ENCODE measurements around the gene ERLEC1. TPM values are rescaled to one million over a fixed set of nuclear protein-coding genes. Genes with fewer than 3 reads are reported as not detected.

Gene ERLEC1
- total and polyA plus RNA-seq, 2 of the 4 experiments (the other 2 are of a cell fraction): 40.3 to 53.4 TPM

- Histone ChIP-seq H2AK5ac (ENCODE audit: low read depth, low read length) (no peak overlapping the region), H2BK5ac (ENCODE audit: low read depth, low read length, poor library complexity, severe bottlenecking) (no peak overlapping the region), H2AFZ (replicated peaks; ENCODE audit: low read length, poor library complexity) (no peak overlapping the region), H2AK9ac (replicated peaks; ENCODE audit: low read depth, low read length, poor library complexity) (no peak overlapping the region), H3K36me3 (ENCODE audit: control insufficient read depth, insufficient read depth, low read length) (peaks cover 16% of the 10 kb centered on the region), H3K14ac (replicated peaks; ENCODE audit: low read depth, low read length) (no peak overlapping the region), H4K20me1 (ENCODE audit: insufficient read depth, low read length) (no peaks in the 10 kb centered on the region), H3K4me3 (ENCODE audit: insufficient read depth, low read depth, low read length) (no peak overlapping the region), H3K4me2 (ENCODE audit: low read depth, low read length) (no peak overlapping the region), H3K79me1 (ENCODE audit: low read depth in 1 of 2, low read length in 2 of 2) (peaks cover 0 to 8% of the 10 kb centered on the region in 2 experiments; a peak in 2 of 4 replicates), H3K9me1 (ENCODE audit: insufficient read depth, low read length) (peaks cover 7% of the 10 kb centered on the region), H3K9ac (ENCODE audit: low read depth, low read length) (no peak overlapping the region), H2BK120ac (ENCODE audit: low read depth, low read length) (no peak overlapping the region), H3K56ac (ENCODE audit: extremely low read depth, insufficient read depth, low read length) (no peak overlapping the region), H4K5ac (ENCODE audit: low read depth, low read length) (no peak overlapping the region), H3K27me3 (ENCODE audit: control insufficient read depth, insufficient read depth, low read length) (no peaks in the 10 kb centered on the region), H2BK15ac (ENCODE audit: low read depth, low read length) (no peak overlapping the region), H3K27ac (ENCODE audit: insufficient read depth, low read length) (no peak overlapping the region), H3K9me3 (ENCODE audit: control insufficient read depth, insufficient read depth, low read length) (no peaks in the 10 kb centered on the region), H4K8ac (ENCODE audit: low read depth in 2 of 2, low read length in 2 of 2) (no peak overlapping the region), H3K4ac (ENCODE audit: low read depth, low read length) (no peak overlapping the region), H3K18ac (ENCODE audit: low read depth, low read length) (no peak overlapping the region), H4K91ac (ENCODE audit: insufficient read depth, low read depth, low read length) (no peak overlapping the region), H2BK20ac (ENCODE audit: low read depth, low read length) (no peak overlapping the region), H3K4me1 (ENCODE audit: control insufficient read depth, insufficient read depth, low read length) (no peaks in the 10 kb centered on the region), H3K23ac (ENCODE audit: low read depth, low read length) (no peak overlapping the region)
- ATAC-seq (ENCODE audit: low read depth) (no peak), DNase-seq (no peak)
- TF ChIP-seq SMC3 (IDR thresholded peaks at IDR 0.05; ENCODE audit: low read depth, low read length): no peak
- no peak for TF ChIP-seq CHD1 (IDR thresholded peaks at IDR 0.05; ENCODE audit: low read depth, low read length)
- no peak for TF ChIP-seq MXI1 (IDR thresholded peaks at IDR 0.05; ENCODE audit: borderline replicate concordance, low read depth, low read length)
- TF ChIP-seq RAD21 (IDR thresholded peaks at IDR 0.05; ENCODE audit: low read length): no peak
- no peak for TF ChIP-seq POLR2A (IDR thresholded peaks at IDR 0.05; ENCODE audit: low read depth, low read length)
- TF ChIP-seq BHLHE40 (IDR thresholded peaks at IDR 0.05; ENCODE audit: low read depth, low read length): no peak
- no peak for TF ChIP-seq CTCF (conservative IDR thresholded peaks at IDR 0.05; ENCODE audit: low read depth, low read length)
- TF ChIP-seq RFX5 (IDR thresholded peaks at IDR 0.05; ENCODE audit: low read depth, low read length): no peak
- no peak for TF ChIP-seq MAFK (IDR thresholded peaks at IDR 0.05; ENCODE audit: low read depth, low read length)
- no peak for TF ChIP-seq ELK1 (IDR thresholded peaks at IDR 0.05; ENCODE audit: borderline replicate concordance, low read depth, low read length)
- no peak for TF ChIP-seq RCOR1 (IDR thresholded peaks at IDR 0.05; ENCODE audit: insufficient replicate concordance, low read length)
- no peak for TF ChIP-seq USF2 (IDR thresholded peaks at IDR 0.05; ENCODE audit: low read depth, low read length)
- TF ChIP-seq CEBPB (IDR thresholded peaks at IDR 0.05; ENCODE audit: low read depth, low read length): no peak
- TF ChIP-seq NFE2L2 (IDR thresholded peaks at IDR 0.05; ENCODE audit: low read depth, low read length): no peak
- no peak for TF ChIP-seq MAZ (IDR thresholded peaks at IDR 0.05; ENCODE audit: borderline replicate concordance, low read depth, low read length)
- TF ChIP-seq FOS (IDR thresholded peaks at IDR 0.05; ENCODE audit: low read depth, low read length): no peak
- ChIA-PET CTCF (interaction anchor here (0.6 kb wide), 1 partner anchor 22 kb away, joined by 6 read pairs; no protein-coding TSS in a partner anchor), POLR2A (ENCODE audit: unreplicated experiment) (no interaction called here)
- intact Hi-C loops (cut with micrococcal nuclease): no loop called here
- in situ Hi-C loops (cut with MboI; ENCODE audit: low sequenced_read_pairs): no loop called here
- WGBS, 2 experiments (ENCODE audit: extremely low coverage in 2 of 2, insufficient read length in 1 of 2): no CpG with 5 or more reads among the region's 9 CpGs
- dilution Hi-C loops (cut with HindIII; ENCODE audit: low sequenced_read_pairs, unreplicated experiment): no loop called here
- BruUV-seq (replicated peaks): no TSS peak
These were observed 33.2 kb downstream of the ERLEC1 start for GRCh38 chr2:53820048-53820447.
